GM18517 (cell line): ENCODE results near the gene DNASE1L1.

Experiments used
- ATAC-seq: cut with Tn5 transposase; IDR thresholded peaks from one replicate; pipeline ENCODE4 v1.9.1; 2021; ENCODE audit warnings: mild to moderate bottlenecking, moderate library complexity; ENCODE audit not compliant: unreplicated experiment

DNASE1L1 gene

DNA sequence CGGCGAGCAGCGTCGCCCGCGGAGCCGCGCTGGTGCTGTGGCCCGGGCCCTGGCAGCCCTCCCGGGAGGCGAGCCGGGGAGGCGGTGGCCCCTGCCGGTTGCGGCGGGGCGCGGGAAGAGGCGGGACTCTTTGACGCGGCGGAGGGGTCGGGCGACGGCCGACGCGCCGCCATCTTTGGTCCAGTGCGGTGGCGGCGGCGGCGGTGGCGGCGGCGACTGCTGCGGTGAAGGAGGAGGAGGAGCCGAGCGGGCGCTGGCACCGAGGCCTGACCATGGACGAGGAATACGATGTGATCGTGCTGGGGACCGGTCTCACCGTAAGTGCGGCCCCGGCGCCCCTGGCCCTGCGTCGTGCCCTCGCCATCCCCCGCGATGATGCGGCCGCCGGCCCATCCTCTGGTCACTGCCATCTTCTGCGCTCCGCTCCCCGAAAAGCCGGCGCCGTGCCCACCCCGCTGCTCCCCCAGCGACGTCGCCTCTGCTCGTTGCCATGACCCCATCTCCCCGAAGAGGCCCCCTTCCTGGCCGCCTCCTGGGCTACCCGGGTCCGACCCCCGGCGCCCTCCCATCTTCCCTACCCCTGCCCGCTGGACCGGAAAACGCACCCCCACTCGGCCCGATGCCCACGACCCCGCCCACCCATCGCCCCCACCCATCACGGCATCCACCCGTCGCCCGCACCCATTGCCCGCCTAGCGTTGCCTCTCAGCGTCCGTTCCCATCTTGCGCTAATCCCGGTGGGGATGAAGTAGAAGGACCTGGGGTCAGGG lies 28.1 kb upstream of the DNASE1L1 start, which contains the start of gene GDI1:
Gene GDI1 (plus strand): TSS at position 172 of the 770 bp plus-strand sequence. CDS start 101 bp downstream, at position 273.
- ATAC-seq, result peak; percentile 48

DNA sequence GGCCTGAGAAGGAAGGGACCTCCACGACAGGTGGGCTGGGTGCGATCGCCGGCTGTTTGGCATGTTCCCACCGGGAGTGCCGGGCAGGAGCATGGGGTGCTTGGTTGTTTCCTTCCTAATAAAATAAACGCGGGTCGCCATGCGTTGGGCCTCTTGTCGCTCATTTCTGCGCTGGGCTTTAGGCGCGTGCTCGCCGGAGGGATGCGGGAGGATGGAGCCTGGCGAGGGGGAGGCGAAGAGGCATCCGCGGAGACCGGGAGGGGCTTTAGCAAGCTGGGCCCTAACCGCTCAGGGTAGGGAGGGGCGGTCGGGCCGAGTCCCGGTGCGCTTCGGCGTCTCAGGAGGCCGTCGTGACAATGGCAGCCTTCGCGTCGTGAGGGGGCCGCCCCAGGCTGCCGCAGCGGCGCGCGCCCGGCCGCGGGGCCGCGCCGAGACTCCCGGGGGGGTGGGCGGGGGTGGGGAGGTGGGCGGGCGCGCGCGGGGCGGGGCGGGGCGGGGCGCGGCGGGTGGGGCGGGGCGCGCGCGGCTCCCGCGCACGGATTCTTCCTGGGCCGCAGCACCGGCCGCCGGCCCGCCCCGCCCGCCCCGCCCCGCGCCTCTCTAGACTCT lies 27.4 kb upstream of the DNASE1L1 start:
- ATAC-seq, result no peak

DNA sequence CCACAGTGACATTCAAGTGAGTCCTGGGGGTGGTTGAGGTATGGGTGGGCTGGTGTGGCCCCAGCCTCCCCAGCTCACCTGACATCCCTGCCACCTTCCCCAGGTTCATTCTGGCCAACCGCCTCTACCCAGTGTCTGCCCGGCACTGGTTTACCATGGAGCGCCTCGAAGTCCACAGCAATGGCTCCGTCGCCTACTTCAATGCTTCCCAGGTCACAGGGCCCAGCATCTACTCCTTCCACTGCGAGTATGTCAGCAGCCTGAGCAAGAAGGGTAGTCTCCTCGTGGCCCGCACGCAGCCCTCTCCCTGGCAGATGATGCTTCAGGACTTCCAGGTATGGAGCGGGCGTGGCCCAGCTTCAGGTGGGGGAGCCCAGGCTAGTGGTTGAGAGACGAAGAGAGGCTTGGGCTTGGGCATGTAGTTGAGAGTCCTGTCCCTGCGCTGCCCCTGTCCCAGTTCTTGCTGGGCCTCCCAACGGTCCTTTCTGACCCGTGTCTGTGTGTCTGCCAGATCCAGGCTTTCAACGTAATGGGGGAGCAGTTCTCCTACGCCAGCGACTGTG lies 26.2 kb upstream of the DNASE1L1 start:
- no peak for ATAC-seq

DNA sequence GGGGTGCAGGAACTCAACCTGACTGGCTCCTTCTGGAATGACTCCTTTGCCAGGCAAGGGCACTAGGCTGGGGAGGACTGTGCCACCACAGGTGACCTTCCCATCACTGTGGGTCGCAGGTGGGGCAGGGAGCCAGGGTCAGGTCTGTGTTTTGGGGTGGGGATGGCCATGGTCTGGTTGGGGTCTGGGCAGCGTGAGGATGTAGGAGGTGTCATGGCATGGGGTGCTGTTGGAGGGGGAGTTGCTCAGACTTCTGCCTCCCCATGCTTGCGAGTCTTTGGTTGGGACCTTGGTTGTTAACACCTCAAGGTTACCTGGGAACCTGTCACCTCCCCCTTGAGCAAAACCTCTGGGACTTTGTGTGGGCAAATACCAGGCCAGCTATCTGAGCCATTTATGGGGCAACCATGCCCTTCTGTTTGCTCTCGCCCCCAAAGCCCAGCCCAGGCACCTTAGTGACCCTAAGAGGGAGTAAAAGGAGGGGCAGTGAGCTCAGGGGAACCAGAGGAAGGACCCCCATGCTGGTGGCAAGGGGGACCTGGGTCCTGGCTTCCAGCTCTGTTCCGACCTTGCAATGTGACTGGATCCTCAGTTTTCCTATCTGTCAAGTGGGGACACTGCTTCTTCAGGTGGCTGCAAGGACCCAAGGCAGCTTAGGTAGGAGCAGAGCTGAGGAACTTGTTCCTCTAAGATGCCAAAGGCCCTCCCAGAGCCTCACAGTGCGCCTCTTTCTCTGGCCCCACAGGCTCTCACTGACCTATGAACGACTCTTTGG lies 25.5 kb upstream of the DNASE1L1 start:
- no peak for ATAC-seq

DNA sequence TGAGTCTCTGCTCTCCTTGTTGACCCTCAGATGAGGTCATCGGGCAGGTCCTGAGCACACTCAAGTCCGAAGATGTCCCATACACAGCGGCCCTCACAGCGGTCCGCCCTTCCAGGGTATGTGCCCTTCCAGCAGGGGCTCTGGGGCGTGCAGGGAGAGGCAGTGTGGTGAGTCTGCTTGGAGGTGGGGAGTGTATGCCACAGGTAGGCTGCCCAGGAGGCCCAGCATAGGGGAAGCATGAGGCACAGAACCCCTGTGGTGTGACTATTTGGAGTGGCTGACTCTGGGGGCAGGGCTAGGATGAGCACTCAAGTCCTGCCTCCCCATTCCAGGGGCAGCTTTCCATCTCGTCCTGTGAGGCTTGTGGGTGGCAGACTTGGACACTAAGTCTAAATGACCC lies 24.6 kb upstream of the DNASE1L1 start:
- no peak for ATAC-seq

DNA sequence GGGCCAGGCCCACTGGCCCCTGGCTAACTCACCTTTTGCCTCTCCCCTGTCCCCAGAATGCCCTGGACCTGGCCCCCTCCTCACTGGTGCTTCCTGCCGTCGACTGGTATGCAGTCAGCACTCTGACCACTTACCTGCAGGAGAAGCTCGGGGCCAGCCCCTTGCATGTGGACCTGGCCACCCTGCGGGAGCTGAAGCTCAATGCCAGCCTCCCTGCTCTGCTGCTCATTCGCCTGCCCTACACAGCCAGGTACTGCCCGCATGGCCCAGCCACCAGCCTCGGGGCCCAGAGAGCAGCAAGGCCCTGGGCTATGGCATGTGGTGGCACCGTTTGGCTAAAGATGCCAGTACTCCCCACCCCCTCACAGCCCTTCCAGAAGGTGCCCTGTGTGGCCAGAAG lies 23.2 kb upstream of the DNASE1L1 start:
- no peak for ATAC-seq

DNA sequence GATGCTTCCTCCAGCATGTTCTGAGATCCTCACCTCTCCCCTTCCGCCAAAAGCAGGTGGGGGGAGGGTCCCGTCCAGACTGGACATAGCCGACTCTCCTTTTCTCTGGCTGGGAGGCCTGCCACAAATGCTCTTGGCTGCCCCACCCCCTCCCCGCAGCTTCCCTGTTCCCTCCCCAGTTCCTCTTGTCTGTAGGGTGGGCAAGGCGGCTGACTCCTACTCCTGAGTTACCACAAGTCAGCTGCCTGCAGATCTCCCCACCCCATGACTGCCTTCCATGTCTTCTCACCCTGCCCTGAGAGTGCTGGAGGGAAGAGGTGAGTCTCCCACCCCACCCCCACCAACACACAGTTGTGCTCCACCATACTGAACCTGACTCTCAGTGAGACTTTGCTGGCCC lies 22.3 kb upstream of the DNASE1L1 start:
- ATAC-seq, result no peak

DNA sequence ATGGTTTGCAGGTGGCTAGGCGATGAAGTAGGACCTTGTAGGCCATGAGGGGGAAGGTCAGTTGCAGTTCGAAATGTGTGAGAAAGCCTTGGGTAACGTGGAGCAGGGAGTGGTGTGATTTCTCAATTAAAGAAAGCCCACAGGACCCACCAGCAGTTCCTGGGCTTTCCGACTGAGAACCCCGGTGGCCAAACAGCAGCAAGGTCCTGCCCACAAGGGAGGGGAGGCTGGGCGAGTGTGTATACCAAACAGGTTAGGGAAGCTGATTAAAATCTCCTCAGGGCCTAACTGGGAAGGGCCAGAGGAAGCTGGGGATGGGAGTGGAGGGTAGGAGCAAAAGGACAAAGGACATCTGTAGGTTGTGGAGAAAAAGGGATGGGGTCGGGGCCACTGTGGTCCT lies 21.9 kb upstream of the DNASE1L1 start:
- no peak for ATAC-seq

DNA sequence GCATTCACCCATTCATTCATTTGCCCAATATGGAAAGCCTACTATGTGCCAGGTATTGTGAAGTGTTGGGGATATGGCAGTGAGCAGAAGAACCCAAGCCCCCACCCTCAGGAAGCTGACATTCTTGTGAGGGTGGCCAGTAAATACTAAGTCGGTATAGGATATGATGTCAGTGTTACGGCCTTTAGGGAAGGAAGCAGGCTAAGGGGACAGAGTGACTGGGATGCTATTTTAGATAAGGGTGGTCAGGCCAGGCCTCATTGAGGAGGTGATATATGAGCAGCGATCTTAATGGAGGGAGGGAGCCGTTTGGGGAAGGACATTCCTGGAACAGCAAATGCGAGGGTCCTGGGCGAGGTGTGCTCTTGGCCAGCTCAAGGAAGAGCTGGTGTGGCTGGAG lies 21.4 kb upstream of the DNASE1L1 start:
- no peak for ATAC-seq

DNA sequence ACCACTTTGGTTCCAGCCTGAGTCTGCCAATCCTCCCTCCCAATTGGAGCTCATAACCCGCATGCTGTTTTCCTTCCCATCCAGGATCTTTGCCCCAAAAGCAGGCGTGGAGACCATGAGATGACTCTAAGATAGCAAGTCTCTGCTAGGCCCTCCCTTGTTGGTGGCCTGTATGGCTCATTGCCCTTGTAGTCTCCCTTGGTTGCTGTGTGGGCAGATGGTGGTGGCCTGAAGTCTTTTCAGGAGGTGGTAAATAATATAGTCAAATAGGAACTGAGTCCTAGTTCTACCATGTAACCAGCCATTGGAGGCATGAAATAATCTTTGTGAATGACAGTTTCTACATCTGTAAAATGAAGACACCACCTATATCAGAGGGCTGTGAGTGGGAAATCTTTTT lies 20.7 kb upstream of the DNASE1L1 start:
- no peak for ATAC-seq

DNA sequence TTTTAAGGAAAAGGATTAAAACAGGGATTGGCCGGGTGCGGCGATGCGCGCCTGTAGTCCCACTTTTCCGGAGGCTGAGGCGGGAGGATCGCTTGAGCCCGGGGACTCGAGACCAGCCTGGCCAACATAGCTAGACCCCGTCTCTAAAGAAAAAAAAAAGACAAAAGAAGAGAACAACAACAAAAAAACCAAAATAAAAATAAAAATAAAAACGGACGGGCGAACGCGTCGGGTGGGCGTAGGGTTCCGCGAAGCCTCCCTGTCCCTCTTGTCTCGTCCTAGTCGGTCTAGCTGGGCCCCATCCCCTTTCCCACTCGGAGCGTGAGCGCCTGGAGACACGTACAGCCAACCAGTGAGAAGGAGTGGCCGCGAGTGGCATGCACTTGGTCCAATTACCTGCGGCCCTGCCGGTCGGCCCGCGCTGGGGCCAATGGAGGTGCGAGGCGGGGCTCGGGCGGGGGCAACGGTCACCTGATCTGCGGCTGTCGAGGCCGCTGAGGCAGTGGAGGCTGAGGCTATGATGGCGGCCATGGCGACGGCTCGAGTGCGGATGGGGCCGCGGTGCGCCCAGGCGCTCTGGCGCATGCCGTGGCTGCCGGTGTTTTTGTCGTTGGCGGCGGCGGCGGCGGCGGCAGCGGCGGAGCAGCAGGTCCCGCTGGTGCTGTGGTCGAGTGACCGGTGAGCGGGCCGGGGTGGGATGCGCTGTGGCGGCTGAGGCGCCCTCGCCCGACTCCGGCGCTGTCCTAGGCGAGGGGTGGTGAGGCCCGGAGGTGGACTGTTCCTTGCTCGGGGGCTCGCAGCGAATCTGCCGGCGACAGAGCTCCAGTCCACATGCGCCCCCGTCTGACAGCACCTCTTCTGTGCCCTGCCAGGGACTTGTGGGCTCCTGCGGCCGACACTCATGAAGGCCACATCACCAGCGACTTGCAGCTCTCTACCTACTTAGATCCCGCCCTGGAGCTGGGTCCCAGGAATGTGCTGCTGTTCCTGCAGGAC lies 19.4 kb upstream of the DNASE1L1 start, which contains the start of gene ATP6AP1:
Gene ATP6AP1 (plus strand): TSS at position 502 of the 996 bp plus-strand sequence. CDS start 16 bp downstream, at position 518.
- peak; percentile 89 for ATAC-seq

DNA sequence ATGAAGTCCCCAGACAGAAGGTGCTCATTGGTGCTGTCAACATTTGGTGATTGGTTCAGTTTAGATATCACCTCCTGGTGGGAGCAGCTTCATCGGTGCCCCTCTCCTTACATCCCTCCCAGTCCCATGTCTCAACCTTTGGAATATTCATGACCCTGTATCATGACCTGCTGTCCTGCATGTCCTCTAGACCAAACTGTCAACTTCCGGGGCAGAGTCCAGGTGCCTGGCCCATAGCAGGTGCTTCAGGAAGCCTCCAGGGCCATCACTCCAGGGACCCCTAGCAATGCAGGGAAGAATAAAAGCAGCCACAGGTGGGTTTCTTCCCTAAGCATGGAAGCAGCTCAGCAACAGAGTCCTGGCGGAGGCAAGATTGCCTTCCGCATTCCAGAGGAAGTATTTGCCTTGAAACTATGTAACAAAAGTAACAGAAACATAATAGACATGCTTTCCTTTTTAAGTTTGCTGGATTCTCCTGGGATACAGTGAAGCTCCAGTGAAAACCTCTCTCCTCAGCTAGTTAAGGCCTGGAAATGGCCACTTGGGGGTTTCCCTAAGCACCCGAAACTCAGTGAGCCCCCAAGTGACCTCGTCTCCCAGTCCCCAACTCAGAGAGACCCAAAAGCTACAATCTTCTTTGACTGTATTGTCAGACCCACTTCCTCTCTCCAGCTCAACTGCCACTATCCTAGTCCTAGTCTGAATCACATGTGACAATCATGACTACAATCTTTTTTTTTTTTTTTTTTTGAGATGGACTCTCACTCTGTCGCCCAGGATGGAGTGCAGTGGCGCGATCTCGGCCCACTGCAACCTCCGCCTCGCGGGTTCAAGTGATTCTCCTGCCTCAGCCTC lies 18.1 kb upstream of the DNASE1L1 start:
- ATAC-seq, result no peak

DNA sequence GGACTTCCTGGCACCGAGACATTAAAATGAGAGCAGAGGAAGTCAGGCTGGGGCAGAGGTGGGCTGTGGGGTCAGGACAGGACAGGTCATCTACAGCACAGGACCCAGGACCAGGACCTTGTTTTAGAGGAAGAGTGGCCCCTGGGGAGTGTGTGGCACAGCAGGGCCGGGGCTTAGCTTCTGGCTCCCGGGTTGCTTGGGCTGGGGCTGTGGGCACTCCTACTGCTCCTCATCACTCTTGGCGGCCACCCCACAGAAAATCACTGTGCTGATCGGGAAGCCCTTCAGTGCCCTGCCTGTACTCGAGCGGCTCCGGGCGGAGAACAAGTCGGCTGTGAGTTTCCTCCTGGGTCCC lies 11.3 kb upstream of the DNASE1L1 start:
- ATAC-seq, result no peak

DNA sequence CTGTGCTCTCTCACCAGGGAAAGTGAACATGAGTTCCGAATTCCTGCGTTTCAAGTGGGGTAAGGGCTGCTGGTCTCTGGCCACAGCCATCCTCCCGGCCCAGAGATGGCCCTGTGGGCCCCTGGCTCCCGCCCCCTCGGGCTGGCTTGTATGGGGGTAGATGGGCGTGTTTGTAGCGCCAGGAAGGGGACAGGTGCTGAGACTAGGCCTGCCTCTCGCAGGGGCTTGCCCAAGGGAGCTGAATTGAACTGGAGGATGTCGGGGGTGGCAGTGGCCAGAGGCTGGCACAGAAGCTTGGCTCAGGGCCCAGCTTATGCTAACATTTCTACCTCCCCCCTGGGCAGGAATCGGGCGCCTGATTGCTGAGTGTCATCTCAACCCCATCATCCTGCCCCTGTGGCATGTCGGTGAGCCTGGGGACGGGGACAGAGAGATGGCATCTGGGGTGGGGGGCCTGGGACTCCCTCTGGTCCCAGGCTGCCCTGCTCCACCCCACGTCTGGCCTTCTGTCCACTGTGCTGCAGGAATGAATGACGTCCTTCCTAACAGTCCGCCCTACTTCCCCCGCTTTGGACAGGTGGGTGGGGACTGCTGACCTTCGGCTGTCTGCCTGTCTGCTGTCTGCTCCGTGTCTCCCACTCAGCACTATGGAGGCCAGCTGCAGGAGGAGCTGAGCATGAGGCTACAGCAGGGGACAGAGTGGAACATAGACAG lies 10.8 kb upstream of the DNASE1L1 start:
- no peak for ATAC-seq

DNA sequence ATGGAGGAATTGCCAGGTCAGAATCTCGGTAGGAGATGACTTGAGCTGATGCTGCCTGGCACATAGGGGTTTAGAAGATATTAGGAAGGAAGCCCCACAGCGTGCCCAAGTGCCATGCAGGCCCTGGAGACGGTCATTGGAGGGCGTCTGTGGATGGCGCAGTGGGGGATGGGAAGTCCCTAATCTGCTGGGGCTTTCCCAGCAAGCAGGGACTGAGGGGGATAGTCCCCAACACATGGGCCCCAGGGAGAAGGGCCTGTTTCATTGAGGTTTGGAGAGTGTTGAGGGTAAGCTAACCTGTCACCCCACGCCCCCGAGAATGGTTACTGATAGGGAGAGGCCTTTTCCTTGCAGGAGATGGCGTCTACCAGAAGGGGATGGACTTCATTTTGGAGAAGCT lies 10.1 kb upstream of the DNASE1L1 start:
- no peak for ATAC-seq

DNA sequence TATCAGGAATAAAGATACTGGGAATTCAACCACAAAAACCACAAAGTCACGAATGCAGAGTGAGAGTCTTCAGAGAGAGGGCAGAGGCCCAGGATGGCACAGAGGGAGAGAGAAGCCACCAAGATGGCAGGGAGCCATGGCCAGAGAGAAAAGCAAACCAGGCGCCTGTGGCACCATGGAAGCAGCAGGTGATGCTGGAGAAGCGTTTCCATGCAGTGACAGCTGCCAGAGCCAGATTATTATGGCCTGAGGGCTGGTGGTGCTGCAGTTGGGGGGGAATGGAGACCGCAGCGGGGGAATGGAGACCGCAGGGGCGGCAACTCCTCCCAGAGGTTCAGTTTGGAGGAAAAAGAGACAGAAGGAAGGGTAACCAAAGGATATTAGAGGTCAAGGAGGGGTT lies 8.1 kb upstream of the DNASE1L1 start:
- ATAC-seq, result no peak

DNA sequence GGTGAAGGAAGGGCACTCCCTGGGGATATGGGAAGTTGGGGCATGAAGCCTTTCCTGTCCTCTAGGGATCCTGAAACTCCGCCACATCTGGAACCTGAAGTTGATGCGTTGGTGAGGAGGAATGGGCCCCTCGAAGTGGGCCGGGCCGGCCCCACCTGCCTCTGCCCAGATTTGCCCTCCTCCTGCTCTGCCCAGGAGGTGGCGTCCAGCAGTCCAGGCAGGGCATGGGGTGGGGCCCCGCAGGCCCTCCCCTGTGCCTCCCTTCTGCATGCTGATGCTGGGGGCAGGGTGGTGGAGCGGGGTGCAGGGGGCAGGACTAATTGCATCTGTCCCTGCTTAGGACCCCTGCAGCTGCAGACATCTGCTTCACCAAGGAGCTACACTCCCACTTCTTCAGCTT lies 4.1 kb upstream of the DNASE1L1 start:
- no peak for ATAC-seq

DNA sequence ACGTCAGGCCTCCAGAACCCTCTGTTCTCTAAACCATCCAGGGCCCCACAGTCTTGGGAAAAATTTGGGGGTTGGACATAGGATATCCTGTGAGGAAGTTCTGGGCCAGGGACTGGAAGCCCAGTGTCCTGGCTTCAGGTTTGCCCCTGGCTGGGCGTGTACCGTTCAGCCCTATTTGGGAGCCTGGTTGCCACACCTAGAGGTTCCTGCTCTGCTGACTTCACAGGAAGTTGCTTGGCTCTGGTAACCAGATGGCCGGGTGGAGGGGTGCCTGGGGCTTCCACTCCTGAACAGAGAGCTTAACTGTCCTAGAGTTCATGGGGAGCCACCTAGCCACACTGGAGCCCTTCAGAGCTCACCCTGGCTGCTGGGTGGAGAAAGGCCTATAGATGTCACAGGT lies 3.4 kb upstream of the DNASE1L1 start:
- ATAC-seq, result no peak

DNA sequence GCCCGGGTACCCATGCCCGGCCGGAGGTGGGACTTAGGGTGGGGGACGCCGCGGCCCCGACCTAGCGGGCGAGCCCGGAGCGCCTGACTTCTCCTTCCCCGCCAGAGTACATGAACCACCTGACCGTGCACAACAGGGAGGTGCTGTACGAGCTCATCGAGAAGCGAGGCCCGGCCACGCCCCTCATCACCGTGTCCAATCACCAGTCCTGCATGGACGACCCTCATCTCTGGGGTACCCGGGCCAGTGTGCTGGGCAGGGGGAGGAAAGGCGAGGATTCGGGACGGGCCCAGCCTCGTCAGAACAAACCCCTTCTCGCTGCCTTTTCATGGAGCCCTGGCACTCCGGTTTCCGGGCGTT lies 2.9 kb upstream of the DNASE1L1 start:
- ATAC-seq, result no peak
